A549 treated with dexamethasone at 1 μM for 4 hours (cell line): ENCODE measurements around the gene CIDEA. TPM values are rescaled to one million over a fixed set of nuclear protein-coding genes. Genes with fewer than 3 reads are reported as not detected.

Source experiments
- total RNA-seq: library from RNA; stranded (reverse); fragments of 200-300 nt; extraction: Qiagen RNA extraction; gene quantifications from 5 replicates; pipeline ENCODE4 v1.2.3, GENCODE V29; 2022

Gene CIDEA
- not detected in 5 replicates for total RNA-seq

DNA sequence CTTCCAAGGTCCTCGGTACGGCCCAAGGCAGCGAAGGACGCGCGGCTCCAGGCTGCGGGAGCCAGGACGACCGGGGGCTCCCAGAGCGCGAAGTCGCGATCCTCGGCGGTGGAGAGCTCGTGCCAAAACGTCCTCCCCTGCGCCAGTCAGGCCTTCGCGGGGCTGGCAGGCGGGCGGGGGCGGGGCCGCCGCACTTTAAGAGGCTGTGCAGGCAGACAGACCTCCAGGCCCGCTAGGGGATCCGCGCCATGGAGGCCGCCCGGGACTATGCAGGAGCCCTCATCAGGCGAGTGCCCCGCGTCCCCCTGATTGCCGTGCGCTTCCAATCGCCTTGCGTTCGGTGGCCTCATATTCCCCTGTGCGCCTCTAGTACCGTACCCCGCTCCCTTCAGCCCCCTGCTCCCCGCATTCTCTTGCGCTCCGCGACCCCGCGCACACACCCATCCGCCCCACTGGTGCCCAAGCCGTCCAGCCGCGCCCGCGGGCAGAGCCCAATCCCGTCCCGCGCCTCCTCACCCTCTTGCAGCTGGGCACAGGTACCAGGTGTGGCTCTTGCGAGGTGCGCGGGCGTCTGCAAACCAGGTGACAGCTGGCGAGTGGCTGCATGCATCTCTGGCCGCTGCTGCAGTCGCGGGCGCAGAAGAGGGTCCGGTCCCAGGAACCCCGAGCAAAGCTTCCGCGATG lies at the start of gene CIDEA:
CIDEA (plus strand) TSS at position 226 of the 684 bp plus-strand sequence; CDS start at position 249, 23 bp downstream.

GRCh38 chr18:12307701-12308385 lies 53.7 kb downstream of the CIDEA start, which contains the start of gene TUBB6:
TSS of gene TUBB6 (plus strand) at chr18:12308241. CDS start at chr18:12308293, 52 bp downstream.

Other genes starting within 250 kb of the CIDEA start
- not detected in 5 replicates for gene ANKRD62, start 160.5 kb upstream of the CIDEA start, total RNA-seq
- gene TUBB6, start 53.9 kb downstream of the CIDEA start, total RNA-seq, result 187 to 231 TPM (median 203 TPM) in 5 replicates
- 38.3 to 45.2 TPM (median 39.1 TPM) in 5 replicates for gene AFG3L2, start 122.9 kb downstream of the CIDEA start, total RNA-seq
- gene PRELID3A, start 153.6 kb downstream of the CIDEA start, total RNA-seq, result 5.1 to 7.4 TPM (median 6.3 TPM) in 5 replicates